Stimulated activated naive B cell treated with anti-CD40 and anti-IgM and Interleukin-4, amounts not matched to agents 10 μg/mL and 1 μg/mL and 100 μg/mL, for 72 hours (primary cell): ENCODE data around the gene LRFN4.

Experiments used
- ATAC-seq, 2 donors: fragments of 150-1000 bp; cut with Tn5 transposase; replicated peaks; 2 replicates each; pipeline ENCODE4 v1.10.0; 2021; ENCODE audit warnings: moderate library complexity in 1 of 2
- DNase-seq: peaks from one replicate; pipeline ENCODE4 v3.0.0; 2021
- H3K27ac Mint-ChIP-seq: one replicate; pipeline ENCODE4 v1.8.0; 2022; ENCODE audit warnings: mild to moderate bottlenecking, mixed read lengths
- H3K27me3 Mint-ChIP-seq, 2 donors: one replicate each; pipeline ENCODE4 v1.8.0; 2022; ENCODE audit warnings: mixed read lengths in 2 of 2
- H3K36me3 Mint-ChIP-seq, 2 donors: one replicate each; pipeline ENCODE4 v1.8.0; 2022; ENCODE audit warnings: mixed read lengths in 2 of 2, mild to moderate bottlenecking in 1 of 2
- H3K4me1 Mint-ChIP-seq, 2 donors: one replicate each; pipeline ENCODE4 v1.8.0; 2022; ENCODE audit warnings: mixed read lengths in 2 of 2, mild to moderate bottlenecking in 1 of 2
- H3K4me3 Mint-ChIP-seq, 2 donors: one replicate each; pipeline ENCODE4 v1.8.0; 2022; ENCODE audit warnings: mild to moderate bottlenecking in 2 of 2, mixed read lengths in 2 of 2, moderate library complexity in 1 of 2
- H3K9me3 Mint-ChIP-seq, 2 donors: one replicate each; pipeline ENCODE4 v1.8.0; 2022; ENCODE audit warnings: mixed read lengths in 2 of 2, mild to moderate bottlenecking in 1 of 2

LRFN4 gene

DNA sequence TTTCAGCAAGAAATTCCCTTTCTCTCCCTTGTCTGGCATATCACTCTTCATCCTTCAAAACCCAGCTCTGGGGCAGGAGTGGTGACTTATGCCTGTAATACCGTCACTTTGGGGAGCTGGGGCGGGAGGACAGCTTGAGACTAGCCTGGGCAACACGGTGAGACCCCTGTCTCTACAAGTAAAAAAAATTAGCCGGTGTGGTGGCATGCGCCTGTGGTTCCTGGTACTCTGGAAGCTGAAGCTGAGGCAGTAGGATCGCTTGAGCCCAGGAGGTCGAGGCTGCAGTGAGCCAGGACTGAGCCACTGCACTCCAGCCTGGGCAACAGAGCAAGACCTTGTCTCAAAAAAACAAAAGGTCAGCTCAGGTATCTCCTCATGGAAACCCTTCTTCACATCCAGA is 15.0 kb upstream of the LRFN4 start:
- Mint-ChIP-seq H3K4me3 (peak overlapping the region; percentile 97 to 99), H3K27me3 (no peaks in the 10 kb centered on the region), H3K9me3 (no peaks in the 10 kb centered on the region), H3K36me3 (peaks cover 25 to 31% of the 10 kb centered on the region in 2 donors), H3K27ac (peak overlapping the region; percentile 97), H3K4me1 (peaks cover 35 to 47% of the 10 kb centered on the region in 2 donors)
- ATAC-seq (no peak), DNase-seq (no peak)

GRCh38 chr11:66842501-66842895 is 14.4 kb upstream of the LRFN4 start:
- ATAC-seq (peak in 1 of 2 donors; percentile 0), DNase-seq (no peak)
- peaks cover 35 to 47% of the 10 kb centered on the region in 2 donors for H3K4me1 Mint-ChIP-seq
- H3K27me3 Mint-ChIP-seq: no peaks in the 10 kb centered on the region
- peaks cover 25 to 31% of the 10 kb centered on the region in 2 donors for H3K36me3 Mint-ChIP-seq
- H3K4me3 Mint-ChIP-seq: peak overlapping the region; percentile 97 to 99
- no peaks in the 10 kb centered on the region for H3K9me3 Mint-ChIP-seq
- H3K27ac Mint-ChIP-seq: peak overlapping the region; percentile 97

- H3K27me3 Mint-ChIP-seq: no peaks in the 10 kb centered on the region
- peak; percentile 93 to 95 for ATAC-seq
These were observed 13.7 kb upstream of the LRFN4 start, which contains the start of gene RCE1 for GRCh38 chr11:66842896-66843775. RCE1 (plus strand) TSS chr11:66843441; CDS start chr11:66843456, 15 bp downstream.

GRCh38 chr11:66843776-66844495 is 12.9 kb upstream of the LRFN4 start:
- peak overlapping the region; percentile 98 for H3K27ac Mint-ChIP-seq
- peak overlapping the region; percentile 97 to 99 for H3K4me3 Mint-ChIP-seq
- ATAC-seq (no peak), DNase-seq (no peak)
- no peaks in the 10 kb centered on the region for H3K27me3 Mint-ChIP-seq
- peaks cover 25 to 27% of the 10 kb centered on the region in 2 donors for H3K36me3 Mint-ChIP-seq
- peaks cover 35 to 47% of the 10 kb centered on the region in 2 donors for H3K4me1 Mint-ChIP-seq
- no peaks in the 10 kb centered on the region for H3K9me3 Mint-ChIP-seq

More at GRCh38 chr11:66842896-66843775, 13.7 kb upstream of the LRFN4 start, which contains the start of gene RCE1:
- H3K27ac Mint-ChIP-seq: peak within 1 kb of the TSS; percentile 98
- peak; percentile 84 for DNase-seq
- H3K4me1 Mint-ChIP-seq: peaks cover 35 to 47% of the 10 kb centered on the region in 2 donors
- H3K9me3 Mint-ChIP-seq: no peaks in the 10 kb centered on the region
- H3K4me3 Mint-ChIP-seq: peak within 1 kb of the TSS; percentile 97 to 99
- peaks cover 25 to 27% of the 10 kb centered on the region in 2 donors for H3K36me3 Mint-ChIP-seq

- peaks cover 35 to 47% of the 10 kb centered on the region in 2 donors for H3K4me1 Mint-ChIP-seq
- H3K27ac Mint-ChIP-seq: peak overlapping the region; percentile 98
- no peaks in the 10 kb centered on the region for H3K27me3 Mint-ChIP-seq
- DNase-seq (no peak), ATAC-seq (no peak)
- peaks cover 23 to 27% of the 10 kb centered on the region in 2 donors for H3K36me3 Mint-ChIP-seq
- peak overlapping the region; percentile 97 to 99 for H3K4me3 Mint-ChIP-seq
- no peaks in the 10 kb centered on the region for H3K9me3 Mint-ChIP-seq
These were observed 12.2 kb upstream of the LRFN4 start for GRCh38 chr11:66844496-66845142.

- peak overlapping the region; percentile 97 to 99 for H3K4me3 Mint-ChIP-seq
- peaks cover 21 to 24% of the 10 kb centered on the region in 2 donors for H3K36me3 Mint-ChIP-seq
- no peaks in the 10 kb centered on the region for H3K9me3 Mint-ChIP-seq
- H3K4me1 Mint-ChIP-seq: peaks cover 30 to 40% of the 10 kb centered on the region in 2 donors
- DNase-seq: no peak
- peak overlapping the region; percentile 98 for H3K27ac Mint-ChIP-seq
- no peak for ATAC-seq
- H3K27me3 Mint-ChIP-seq: no peaks in the 10 kb centered on the region
These were observed 11.6 kb upstream of the LRFN4 start for GRCh38 chr11:66845143-66845875.

GRCh38 chr11:66845876-66846212 is 11.0 kb upstream of the LRFN4 start:
- H3K4me3 Mint-ChIP-seq: no peak overlapping the region
- no peak overlapping the region for H3K27ac Mint-ChIP-seq

GRCh38 chr11:66846671-66847091 is 10.2 kb upstream of the LRFN4 start:
- Mint-ChIP-seq H3K4me1 (peaks cover 26 to 39% of the 10 kb centered on the region in 2 donors), H3K27ac (no peak overlapping the region), H3K36me3 (peaks cover 16 to 21% of the 10 kb centered on the region in 2 donors), H3K27me3 (no peaks in the 10 kb centered on the region), H3K9me3 (no peaks in the 10 kb centered on the region), H3K4me3 (no peak overlapping the region)
- ATAC-seq (no peak), DNase-seq (no peak)

More at GRCh38 chr11:66845876-66846212, 11.0 kb upstream of the LRFN4 start:
- DNase-seq (no peak), ATAC-seq (no peak)
- Mint-ChIP-seq H3K4me1 (peaks cover 27 to 40% of the 10 kb centered on the region in 2 donors), H3K9me3 (no peaks in the 10 kb centered on the region), H3K36me3 (peaks cover 16 to 22% of the 10 kb centered on the region in 2 donors), H3K27me3 (no peaks in the 10 kb centered on the region)

GRCh38 chr11:66847461-66848232 is 9.2 kb upstream of the LRFN4 start:
- DNase-seq (no peak), ATAC-seq (no peak)
- Mint-ChIP-seq H3K4me3 (no peak overlapping the region), H3K9me3 (no peaks in the 10 kb centered on the region), H3K27ac (no peak overlapping the region), H3K36me3 (peaks cover 7 to 15% of the 10 kb centered on the region in 2 donors), H3K4me1 (peaks cover 25 to 39% of the 10 kb centered on the region in 2 donors), H3K27me3 (no peaks in the 10 kb centered on the region)

DNA sequence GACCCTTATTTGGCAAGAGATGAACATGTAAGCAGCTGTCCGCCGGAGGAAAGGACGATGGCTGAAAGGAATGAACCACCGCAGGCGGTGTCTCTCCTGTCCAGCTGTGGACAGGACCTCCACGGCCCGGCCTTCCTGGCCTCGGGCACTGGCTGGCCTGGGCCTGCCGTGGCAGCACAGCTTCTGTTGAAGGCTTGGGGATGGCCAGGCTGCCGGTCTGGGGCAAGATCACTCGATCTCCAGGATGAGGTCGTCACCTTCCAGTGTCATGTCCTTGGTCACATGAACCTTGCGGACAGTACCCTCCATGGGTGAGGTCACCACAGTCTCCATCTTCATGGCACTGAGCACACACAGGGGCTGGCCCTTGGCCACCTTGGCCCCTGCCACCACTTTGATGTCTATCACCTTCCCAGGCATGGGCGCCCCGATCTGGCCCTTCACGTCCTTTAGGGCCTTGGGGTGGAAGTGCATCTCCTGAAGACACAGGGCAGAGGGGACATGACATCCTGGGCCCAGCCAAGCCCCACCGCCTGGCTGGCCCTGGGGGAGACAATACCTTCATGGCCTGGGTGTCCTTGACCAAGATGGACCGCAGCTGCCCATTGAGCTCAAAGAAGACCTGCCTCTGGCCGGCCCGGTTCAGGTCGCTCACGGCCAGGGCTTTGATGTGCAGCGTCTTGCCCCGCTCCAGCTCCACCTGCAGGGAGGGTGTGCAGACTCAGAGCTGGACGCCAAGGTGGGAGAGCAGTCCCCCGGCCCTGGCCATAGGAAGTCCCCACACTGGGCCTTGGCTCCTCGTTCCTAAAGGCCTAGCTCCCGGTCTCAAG is 8.0 kb upstream of the LRFN4 start:
- Mint-ChIP-seq H3K27ac (no peak overlapping the region), H3K36me3 (peaks cover 7 to 12% of the 10 kb centered on the region in 2 donors), H3K9me3 (no peaks in the 10 kb centered on the region), H3K4me1 (peaks cover 25 to 36% of the 10 kb centered on the region in 2 donors), H3K27me3 (no peaks in the 10 kb centered on the region), H3K4me3 (no peak overlapping the region)
- no peak for ATAC-seq
- no peak for DNase-seq

DNA sequence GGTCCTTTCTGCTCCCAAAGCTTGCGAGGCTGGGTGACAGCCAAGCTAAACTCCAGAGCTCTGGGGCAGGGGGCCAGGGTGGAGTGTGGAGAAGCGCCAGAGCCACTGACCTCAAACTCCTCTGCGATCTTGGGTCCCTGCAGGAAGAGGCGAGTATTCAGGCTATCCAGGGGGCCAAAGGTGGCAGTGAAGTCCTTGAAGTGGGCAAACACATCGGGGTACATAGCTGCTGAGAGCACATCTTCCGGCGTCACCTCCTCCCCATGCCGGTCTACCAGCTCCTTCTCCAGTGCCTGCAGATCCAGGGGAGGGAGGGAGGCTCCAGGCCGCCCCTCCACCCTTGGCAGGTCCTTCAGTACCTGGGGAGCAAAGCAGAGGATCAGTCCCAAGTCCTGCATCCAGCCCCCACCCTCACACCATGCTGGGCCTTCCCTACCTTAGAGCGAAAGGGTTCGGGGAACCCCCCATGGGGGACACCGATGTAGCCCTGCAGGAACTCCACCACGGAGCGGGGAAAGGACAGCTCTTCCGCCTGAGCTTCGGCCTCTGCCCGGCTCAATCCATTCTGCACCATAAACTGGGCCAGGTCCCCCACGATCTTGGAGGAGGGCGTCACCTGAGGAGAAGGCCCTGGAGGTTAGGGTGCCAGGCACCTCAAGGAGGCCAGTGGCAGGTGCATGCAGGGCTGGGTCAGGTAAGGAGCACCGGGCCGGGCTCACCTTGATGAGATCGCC is 7.2 kb upstream of the LRFN4 start:
- ATAC-seq (no peak), DNase-seq (no peak)
- H3K36me3 Mint-ChIP-seq: peaks cover 5 to 10% of the 10 kb centered on the region in 2 donors
- H3K27me3 Mint-ChIP-seq: no peaks in the 10 kb centered on the region
- no peak overlapping the region for H3K27ac Mint-ChIP-seq
- peaks cover 18 to 28% of the 10 kb centered on the region in 2 donors for H3K4me1 Mint-ChIP-seq
- H3K4me3 Mint-ChIP-seq: no peak overlapping the region
- H3K9me3 Mint-ChIP-seq: no peaks in the 10 kb centered on the region

DNA sequence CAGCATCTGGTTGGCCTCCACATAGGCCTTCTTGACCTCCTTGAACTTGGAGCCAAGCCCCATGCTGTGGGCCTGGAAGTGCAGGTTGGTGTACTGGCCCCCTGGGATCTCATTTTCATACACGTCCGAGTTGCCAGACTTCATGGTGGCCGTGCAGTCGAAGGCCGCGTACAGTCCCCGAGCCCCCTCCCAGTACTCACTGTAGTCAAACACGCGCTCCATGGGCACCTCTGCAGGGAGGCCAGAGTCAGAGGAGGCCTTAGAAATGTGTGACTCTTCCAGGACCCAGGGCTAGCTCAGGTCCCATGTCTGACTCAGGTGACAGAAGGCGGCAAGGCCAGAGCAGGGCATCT is 6.7 kb upstream of the LRFN4 start:
- H3K9me3 Mint-ChIP-seq: no peaks in the 10 kb centered on the region
- DNase-seq: no peak
- peaks cover 14 to 25% of the 10 kb centered on the region in 2 donors for H3K4me1 Mint-ChIP-seq
- H3K4me3 Mint-ChIP-seq: no peak overlapping the region
- no peak for ATAC-seq
- H3K27me3 Mint-ChIP-seq: no peaks in the 10 kb centered on the region
- peaks cover 1 to 6% of the 10 kb centered on the region in 2 donors for H3K36me3 Mint-ChIP-seq
- peak overlapping the region; percentile 42 for H3K27ac Mint-ChIP-seq
